ENCODE data around the gene SLC25A18. TPM values are rescaled to one million over a fixed set of nuclear protein-coding genes. Genes with fewer than 3 reads are reported as not detected.

The SLC25A18 gene
- total RNA-seq, 2 experiments from 2014 or later: not detected

DNA sequence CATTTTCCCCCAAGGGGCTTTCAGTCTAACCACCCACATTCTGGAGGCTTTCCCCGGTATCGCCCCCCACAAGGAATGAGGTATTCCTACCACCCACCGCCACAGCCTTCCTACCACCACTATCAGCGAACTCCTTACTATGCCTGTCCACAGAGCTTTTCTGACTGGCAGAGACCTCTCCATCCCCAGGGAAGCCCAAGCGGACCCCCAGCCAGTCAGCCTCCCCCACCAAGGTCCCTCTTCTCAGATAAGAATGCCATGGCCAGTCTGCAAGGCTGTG lies 14.6 kb upstream of the SLC25A18 start:
- no peaks in the 10 kb centered on the region for H3K9me2 ChIP-seq (ENCODE audit: insufficient read depth, low read length)
- H3K36me3 ChIP-seq (ENCODE audit: insufficient read depth, low read length): no peaks in the 10 kb centered on the region
- no peak overlapping the region for H2AFZ ChIP-seq (ENCODE audit: low read length)
- no peaks in the 10 kb centered on the region for H4K20me1 ChIP-seq (ENCODE audit: insufficient read depth, low read length)
- no peak overlapping the region for H3K27ac ChIP-seq (ENCODE audit: low read depth, low read length, poor library complexity, severe bottlenecking)
- H3K4me3 ChIP-seq (ENCODE audit: low read depth, low read length, poor library complexity, severe bottlenecking): no peak overlapping the region
- H3K9me3 ChIP-seq (ENCODE audit: low read length): no peaks in the 10 kb centered on the region
- no peaks in the 10 kb centered on the region for H3K79me2 ChIP-seq (ENCODE audit: insufficient read depth, low read depth, low read length)
- no peak for DNase-seq (ENCODE audit: low spot score)
- intact Hi-C loops (cut with micrococcal nuclease; ENCODE audit: unreplicated experiment): no loop called here
- POLR2A ChIA-PET: interaction anchor here (0.6 kb wide), 1 partner anchor 208 kb away, joined by 3 read pairs; no protein-coding TSS in a partner anchor
- no peaks in the 10 kb centered on the region for H3K4me1 ChIP-seq (ENCODE audit: insufficient read depth, low read length, poor library complexity, severe bottlenecking)
- H3K4me2 ChIP-seq (ENCODE audit: low read length): no peak overlapping the region
- CTCF ChIA-PET (ENCODE audit: unreplicated experiment): no interaction called here
- TF ChIP-seq EZH2phosphoT487 (IDR thresholded peaks at IDR 0.05; ENCODE audit: borderline replicate concordance, low read depth, low read length): no peak
- TF ChIP-seq, protein P1, sequence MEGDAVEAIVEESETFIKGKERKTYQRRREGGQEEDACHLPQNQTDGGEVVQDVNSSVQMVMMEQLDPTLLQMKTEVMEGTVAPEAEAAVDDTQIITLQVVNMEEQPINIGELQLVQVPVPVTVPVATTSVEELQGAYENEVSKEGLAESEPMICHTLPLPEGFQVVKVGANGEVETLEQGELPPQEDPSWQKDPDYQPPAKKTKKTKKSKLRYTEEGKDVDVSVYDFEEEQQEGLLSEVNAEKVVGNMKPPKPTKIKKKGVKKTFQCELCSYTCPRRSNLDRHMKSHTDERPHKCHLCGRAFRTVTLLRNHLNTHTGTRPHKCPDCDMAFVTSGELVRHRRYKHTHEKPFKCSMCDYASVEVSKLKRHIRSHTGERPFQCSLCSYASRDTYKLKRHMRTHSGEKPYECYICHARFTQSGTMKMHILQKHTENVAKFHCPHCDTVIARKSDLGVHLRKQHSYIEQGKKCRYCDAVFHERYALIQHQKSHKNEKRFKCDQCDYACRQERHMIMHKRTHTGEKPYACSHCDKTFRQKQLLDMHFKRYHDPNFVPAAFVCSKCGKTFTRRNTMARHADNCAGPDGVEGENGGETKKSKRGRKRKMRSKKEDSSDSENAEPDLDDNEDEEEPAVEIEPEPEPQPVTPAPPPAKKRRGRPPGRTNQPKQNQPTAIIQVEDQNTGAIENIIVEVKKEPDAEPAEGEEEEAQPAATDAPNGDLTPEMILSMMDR (conservative IDR thresholded peaks at IDR 0.05; ENCODE audit: low read length): no peak
- BruUV-seq (replicated peaks): no TSS peak

DNA sequence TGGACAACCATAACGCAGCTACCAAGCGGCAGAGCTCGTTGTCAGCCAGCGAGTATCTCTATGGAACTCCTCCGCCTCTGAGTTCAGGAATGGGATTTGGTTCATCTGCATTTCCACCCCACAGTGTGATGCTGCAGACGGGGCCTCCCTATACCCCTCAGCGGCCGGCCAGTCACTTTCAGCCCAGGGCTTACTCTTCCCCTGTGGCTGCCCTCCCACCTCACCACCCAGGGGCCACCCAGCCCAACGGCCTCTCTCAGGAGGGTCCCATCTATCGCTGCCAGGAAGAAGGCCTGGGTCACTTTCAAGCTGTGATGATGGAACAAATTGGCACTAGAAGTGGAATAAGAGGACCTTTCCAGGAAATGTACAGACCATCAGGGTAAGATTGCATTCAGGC lies 14.1 kb upstream of the SLC25A18 start:
- no peak for DNase-seq (ENCODE audit: low spot score)
- Histone ChIP-seq H3K36me3 (ENCODE audit: insufficient read depth, low read length) (no peaks in the 10 kb centered on the region), H3K4me3 (ENCODE audit: low read depth, low read length, poor library complexity, severe bottlenecking) (no peak overlapping the region), H4K20me1 (ENCODE audit: insufficient read depth, low read length) (no peaks in the 10 kb centered on the region), H3K79me2 (ENCODE audit: insufficient read depth, low read depth, low read length) (no peaks in the 10 kb centered on the region), H2AFZ (ENCODE audit: low read length) (no peak overlapping the region), H3K27ac (ENCODE audit: low read depth, low read length, poor library complexity, severe bottlenecking) (no peak overlapping the region), H3K9me3 (ENCODE audit: low read length) (no peaks in the 10 kb centered on the region), H3K4me2 (ENCODE audit: low read length) (no peak overlapping the region), H3K9me2 (ENCODE audit: insufficient read depth, low read length) (no peaks in the 10 kb centered on the region), H3K4me1 (ENCODE audit: insufficient read depth, low read length, poor library complexity, severe bottlenecking) (no peaks in the 10 kb centered on the region)
- TF ChIP-seq, protein P1 (conservative IDR thresholded peaks at IDR 0.05; ENCODE audit: low read length): no peak
- no peak for TF ChIP-seq EZH2phosphoT487 (IDR thresholded peaks at IDR 0.05; ENCODE audit: borderline replicate concordance, low read depth, low read length)
- POLR2A ChIA-PET: interaction anchor here (0.6 kb wide), 2 partner anchors 209 to 223 kb away, joined by 3 to 4 read pairs; no protein-coding TSS in a partner anchor
- intact Hi-C loops (cut with micrococcal nuclease; ENCODE audit: unreplicated experiment): no loop called here
- no TSS peak for BruUV-seq (replicated peaks)
- CTCF ChIA-PET (ENCODE audit: unreplicated experiment): no interaction called here

DNA sequence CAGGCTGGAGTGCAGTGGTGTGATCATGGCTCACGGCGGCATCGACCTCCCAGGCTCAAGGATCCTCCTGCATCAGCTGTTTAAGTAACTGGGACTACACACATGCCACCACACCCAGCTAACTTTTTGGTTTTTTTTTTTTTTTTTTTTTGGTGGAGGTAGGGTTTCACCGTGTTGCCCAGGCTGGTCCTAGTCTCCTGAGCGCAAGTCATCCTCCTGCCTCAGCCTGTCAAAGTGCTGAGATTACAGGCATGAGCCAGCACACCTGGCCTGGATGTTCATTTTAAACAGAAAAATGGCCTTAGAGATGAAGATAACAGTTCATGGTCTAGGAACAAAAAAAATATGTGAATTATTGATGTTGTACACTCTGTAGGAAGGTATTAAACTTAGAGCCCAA lies 13.6 kb upstream of the SLC25A18 start:
- no peak for DNase-seq (ENCODE audit: low spot score)
- no peak for TF ChIP-seq EZH2phosphoT487 (IDR thresholded peaks at IDR 0.05; ENCODE audit: borderline replicate concordance, low read depth, low read length)
- H4K20me1 ChIP-seq (ENCODE audit: insufficient read depth, low read length): no peaks in the 10 kb centered on the region
- no peak overlapping the region for H2AFZ ChIP-seq (ENCODE audit: low read length)
- no peaks in the 10 kb centered on the region for H3K9me2 ChIP-seq (ENCODE audit: insufficient read depth, low read length)
- no peak overlapping the region for H3K4me2 ChIP-seq (ENCODE audit: low read length)
- H3K9me3 ChIP-seq (ENCODE audit: low read length): no peaks in the 10 kb centered on the region
- ChIA-PET CTCF (ENCODE audit: unreplicated experiment) (no interaction called here), POLR2A (interaction anchor here (0.6 kb wide), 1 partner anchor 223 kb away, joined by 4 read pairs; no protein-coding TSS in a partner anchor)
- H3K36me3 ChIP-seq (ENCODE audit: insufficient read depth, low read length): no peaks in the 10 kb centered on the region
- H3K79me2 ChIP-seq (ENCODE audit: insufficient read depth, low read depth, low read length): no peaks in the 10 kb centered on the region
- BruUV-seq (replicated peaks): no TSS peak
- no peaks in the 10 kb centered on the region for H3K4me1 ChIP-seq (ENCODE audit: insufficient read depth, low read length, poor library complexity, severe bottlenecking)
- no peak overlapping the region for H3K4me3 ChIP-seq (ENCODE audit: low read depth, low read length, poor library complexity, severe bottlenecking)
- H3K27ac ChIP-seq (ENCODE audit: low read depth, low read length, poor library complexity, severe bottlenecking): no peak overlapping the region
- intact Hi-C loops (cut with micrococcal nuclease; ENCODE audit: unreplicated experiment): no loop called here

All from OCI-LY7 (cell line).